GM23248 (cell line): ENCODE data around the gene KCTD8. TPM values are rescaled to one million over a fixed set of nuclear protein-coding genes. Genes with fewer than 3 reads are reported as not detected.

Experiments used
- DNase-seq: peaks from one replicate; pipeline ENCODE4 v3.0.0-alpha.2; 2015
- H2AFZ ChIP-seq: fragments of 200-600 bp; sonication (generic); 2 replicates; pipeline ENCODE4 v1.6.1; 2016; ENCODE audit warnings: antibody characterized with exemption
- H3F3A ChIP-seq: fragments of 200-600 bp; sonication (generic); 2 replicates; pipeline ENCODE4 v1.6.1; 2016; ENCODE audit warnings: mild to moderate bottlenecking, antibody characterized with exemption, mixed run types; ENCODE audit not compliant: insufficient read depth
- H3K27ac ChIP-seq: fragments of 200-600 bp; sonication (generic); 2 replicates; pipeline ENCODE4 v1.5.1; 2016; ENCODE audit warnings: mild to moderate bottlenecking
- H3K27me3 ChIP-seq: fragments of 200-600 bp; sonication (generic); replicated peaks from 2 replicates; pipeline ENCODE4 v1.6.1; 2016; ENCODE audit warnings: mild to moderate bottlenecking; ENCODE audit not compliant: insufficient read depth
- H3K36me3 ChIP-seq: fragments of 200-600 bp; sonication (generic); 2 replicates; pipeline ENCODE4 v1.6.1; 2016; ENCODE audit warnings: low read depth, mild to moderate bottlenecking
- H3K4me1 ChIP-seq: fragments of 200-600 bp; sonication (generic); 2 replicates; pipeline ENCODE4 v1.6.1; 2016; ENCODE audit warnings: mild to moderate bottlenecking; ENCODE audit not compliant: insufficient read depth
- H3K4me2 ChIP-seq: fragments of 200-600 bp; sonication (generic); one replicate; pipeline ENCODE4 v1.6.1; 2016; ENCODE audit warnings: mild to moderate bottlenecking; ENCODE audit not compliant: unreplicated experiment
- H3K4me3 ChIP-seq: fragments of 200-600 bp; sonication (generic); 2 replicates; pipeline ENCODE4 v1.5.1; 2016; ENCODE audit warnings: mild to moderate bottlenecking
- H3K79me2 ChIP-seq: fragments of 200-600 bp; sonication (generic); 2 replicates; pipeline ENCODE4 v1.6.1; 2016; ENCODE audit warnings: mild to moderate bottlenecking; ENCODE audit not compliant: insufficient read depth
- H3K9ac ChIP-seq: fragments of 200-600 bp; sonication (generic); 2 replicates; pipeline ENCODE4 v1.6.1; 2016; ENCODE audit warnings: mild to moderate bottlenecking
- H3K9me2 ChIP-seq: fragments of 200-600 bp; sonication (generic); 2 replicates; pipeline ENCODE4 v1.6.1; 2016; ENCODE audit warnings: mixed run types, mild to moderate bottlenecking, moderate library complexity; ENCODE audit not compliant: insufficient read depth
- H3K9me3 ChIP-seq: fragments of 200-600 bp; sonication (generic); one replicate; pipeline ENCODE4 v1.6.1; 2017; ENCODE audit warnings: low read depth
- H4K20me1 ChIP-seq: fragments of 200-600 bp; sonication (generic); 2 replicates; pipeline ENCODE4 v1.6.0; 2016; ENCODE audit not compliant: insufficient read depth
- EZH2 ChIP-seq: fragments of 200-600 bp; sonication (generic); IDR thresholded peaks from 2 replicates; pipeline ENCODE4 v1.6.1; 2018; ENCODE audit warnings: antibody characterized with exemption, mild to moderate bottlenecking; ENCODE audit not compliant: insufficient read depth, poor library complexity, severe bottlenecking
- EZH2phosphoT487 ChIP-seq: fragments of 200-600 bp; sonication (generic); IDR thresholded peaks from 2 replicates; pipeline ENCODE4 v1.6.1; 2018; ENCODE audit warnings: antibody characterized with exemption, moderate library complexity, mild to moderate bottlenecking, low read depth; ENCODE audit not compliant: insufficient read depth
- WGBS, 2 experiments: methylation state at CpG; one replicate each; pipeline ENCODE4 v1.1.6; 2015 to 2017; ENCODE audit warnings: low lambda C conversion rate in 2 of 2, low coverage in 1 of 2; ENCODE audit errors: missing lambda C conversion rate in 2 of 2; 5-methylcytosine and 5-hydroxymethylcytosine counted together
- in situ Hi-C: fragments of 300-500 bp; cut with MboI; formaldehyde crosslinking; loops from 2 replicates; pipeline ENCODE4 v1.15.0; 2020
- polyA plus RNA-seq: library from polyadenylated mRNA; unstranded; fragments of >200 nt; fragmentation: Nextera tagmentation; extraction: Ambion mirVana; gene quantifications from 2 replicates; pipeline ENCODE4 v1.2.1, GENCODE V29; 2016
- total RNA-seq: library from RNA; depleted of rRNA; stranded (reverse); fragments of >200 nt; shearing (Covaris generic); gene quantifications from 2 replicates; pipeline ENCODE4 v1.2.3, GENCODE V29; 2014; rRNA removed

Gene KCTD8
- total and polyA plus RNA-seq, 2 experiments from 2014 or later: not detected

DNA sequence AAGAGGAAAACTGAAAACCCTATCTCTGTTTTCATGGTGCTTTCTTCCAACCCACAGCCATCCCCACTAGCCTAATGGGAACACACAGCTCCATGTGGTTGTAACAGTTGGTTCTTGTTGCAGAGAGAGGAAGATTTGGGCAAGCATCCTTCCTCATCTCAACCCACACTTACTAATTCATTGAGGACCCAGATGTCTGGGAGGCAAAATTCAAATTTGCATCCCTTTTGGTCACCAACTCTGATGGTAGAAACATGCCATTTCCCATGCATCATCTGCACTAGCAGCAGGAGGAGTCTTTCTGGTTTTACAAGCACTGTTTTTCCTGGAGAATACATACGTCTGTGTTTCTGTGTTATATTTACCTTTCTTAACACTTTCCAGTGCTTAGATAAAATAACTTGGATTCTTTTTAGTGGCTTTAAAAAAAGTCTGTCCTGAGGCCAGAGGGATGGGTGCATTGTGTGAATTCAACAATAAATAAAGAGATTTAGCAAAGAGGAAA lies 301.0 kb downstream of the KCTD8 start:
- Histone ChIP-seq H2AFZ (no peak overlapping the region), H3K27ac (no peak overlapping the region), H3K9me2 (no peaks in the 10 kb centered on the region), H3K36me3 (no peaks in the 10 kb centered on the region), H3K4me2 (no peak overlapping the region), H3K4me3 (no peak overlapping the region), H3K27me3 (no peaks in the 10 kb centered on the region), H3F3A (no peaks in the 10 kb centered on the region), H4K20me1 (no peaks in the 10 kb centered on the region), H3K9ac (no peak overlapping the region), H3K4me1 (no peaks in the 10 kb centered on the region), H3K9me3 (no peaks in the 10 kb centered on the region), H3K79me2 (no peaks in the 10 kb centered on the region)
- 3 to 8% methylated on average over 1 of the region's 1 CpG for WGBS, 2 experiments
- TF ChIP-seq EZH2phosphoT487: no peak
- no peak for TF ChIP-seq EZH2
- DNase-seq: no peak
- in situ Hi-C loops: no loop called here

DNA sequence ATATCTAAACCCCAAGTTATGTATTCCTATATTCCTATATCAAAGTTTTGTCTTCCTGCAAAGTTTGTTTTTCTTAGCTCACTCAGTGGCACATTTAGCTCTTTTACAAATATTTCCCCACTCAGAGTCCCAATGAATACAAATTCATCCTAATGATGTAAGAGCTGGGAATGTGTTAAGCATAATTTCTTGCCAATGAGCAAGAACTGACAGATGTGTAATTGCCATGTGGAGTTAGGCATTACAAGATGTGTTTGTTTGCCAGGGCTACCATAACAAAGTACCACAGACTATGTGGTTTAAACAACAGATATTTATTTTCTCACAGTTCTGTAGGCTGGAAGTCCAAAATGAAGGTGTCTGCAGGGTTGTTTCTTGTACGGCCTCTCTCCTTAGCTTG lies 302.1 kb downstream of the KCTD8 start:
- no peak overlapping the region for H3K4me2 ChIP-seq
- no peak for DNase-seq
- no peak overlapping the region for H3K9ac ChIP-seq
- no peak overlapping the region for H3K4me3 ChIP-seq
- no peaks in the 10 kb centered on the region for H3F3A ChIP-seq
- in situ Hi-C loops: no loop called here
- TF ChIP-seq EZH2 (no peak), EZH2phosphoT487 (no peak)
- H3K9me3 ChIP-seq: no peaks in the 10 kb centered on the region
- H3K79me2 ChIP-seq: no peaks in the 10 kb centered on the region
- no peaks in the 10 kb centered on the region for H3K27me3 ChIP-seq
- no peaks in the 10 kb centered on the region for H3K4me1 ChIP-seq
- no peak overlapping the region for H2AFZ ChIP-seq
- H3K36me3 ChIP-seq: no peaks in the 10 kb centered on the region
- 64 to 75% methylated on average over 1 of the region's 1 CpG for WGBS, 2 experiments
- H4K20me1 ChIP-seq: no peaks in the 10 kb centered on the region
- H3K27ac ChIP-seq: no peak overlapping the region
- no peaks in the 10 kb centered on the region for H3K9me2 ChIP-seq

DNA sequence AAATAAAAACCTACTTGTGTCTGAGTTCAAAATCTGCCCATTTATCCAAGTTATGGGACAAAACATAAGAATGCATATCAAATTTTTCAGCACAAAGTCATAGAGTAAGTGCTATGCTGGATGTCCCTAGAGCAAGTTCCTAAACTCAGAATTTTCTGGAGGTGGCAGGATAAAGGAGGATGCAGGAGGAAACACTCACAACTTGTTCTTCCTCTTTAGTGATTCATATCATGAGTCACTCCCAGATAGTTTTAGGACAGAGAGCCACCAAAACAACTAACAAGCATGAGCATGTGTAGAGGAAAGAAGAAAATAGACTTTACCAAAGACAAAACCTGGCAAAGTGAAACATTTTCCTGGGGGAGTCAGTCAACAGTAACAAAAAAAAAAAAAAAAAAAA lies 302.7 kb downstream of the KCTD8 start:
- no peak for DNase-seq
- Histone ChIP-seq H3K4me2 (no peak overlapping the region), H3K9ac (no peak overlapping the region), H3K36me3 (no peaks in the 10 kb centered on the region), H3K27ac (no peak overlapping the region), H3K9me3 (no peaks in the 10 kb centered on the region), H4K20me1 (no peaks in the 10 kb centered on the region), H3K4me3 (no peak overlapping the region), H3K4me1 (no peaks in the 10 kb centered on the region), H3K9me2 (no peaks in the 10 kb centered on the region), H3F3A (no peaks in the 10 kb centered on the region), H3K79me2 (no peaks in the 10 kb centered on the region), H3K27me3 (no peaks in the 10 kb centered on the region), H2AFZ (no peak overlapping the region)
- in situ Hi-C loops: no loop called here
- no peak for TF ChIP-seq EZH2phosphoT487
- TF ChIP-seq EZH2: no peak

DNA sequence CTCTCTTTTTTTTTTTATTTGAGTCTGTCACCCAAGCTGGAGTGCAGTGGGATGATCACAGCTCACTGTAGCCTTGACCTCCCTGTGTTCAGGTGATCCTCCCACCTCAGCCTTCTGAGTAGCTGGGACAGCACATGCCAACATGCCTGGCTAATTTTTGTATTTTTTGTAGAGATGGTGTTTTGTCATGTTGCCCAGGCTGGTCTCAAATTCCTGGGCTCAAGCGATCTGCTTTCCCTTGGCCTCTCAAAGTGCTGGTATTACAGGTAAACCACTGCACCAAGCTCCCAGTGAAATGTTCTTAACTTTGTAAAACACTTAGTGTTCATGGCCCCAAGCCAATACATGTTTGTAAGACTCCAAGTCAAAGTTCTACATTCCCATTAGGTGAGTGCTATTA lies 316.1 kb downstream of the KCTD8 start:
- H3K4me3 ChIP-seq: no peak overlapping the region
- no peak overlapping the region for H2AFZ ChIP-seq
- H3K36me3 ChIP-seq: no peaks in the 10 kb centered on the region
- H3K27ac ChIP-seq: no peak overlapping the region
- no peaks in the 10 kb centered on the region for H3K27me3 ChIP-seq
- no peak for TF ChIP-seq EZH2
- no peak for TF ChIP-seq EZH2phosphoT487
- H4K20me1 ChIP-seq: no peaks in the 10 kb centered on the region
- no peaks in the 10 kb centered on the region for H3K9me2 ChIP-seq
- 35 to 50% methylated on average over 1 of the region's 1 CpG for WGBS, 2 experiments
- in situ Hi-C loops: no loop called here
- no peaks in the 10 kb centered on the region for H3K9me3 ChIP-seq
- H3K4me2 ChIP-seq: no peak overlapping the region
- H3K9ac ChIP-seq: no peak overlapping the region
- H3K4me1 ChIP-seq: no peaks in the 10 kb centered on the region
- no peaks in the 10 kb centered on the region for H3F3A ChIP-seq
- DNase-seq: no peak
- no peaks in the 10 kb centered on the region for H3K79me2 ChIP-seq

Other genes starting within 250 kb of the KCTD8 start
- gene YIPF7, start 202.8 kb upstream of the KCTD8 start, total RNA-seq: not detected in 2 replicates
- not detected in 2 replicates for gene YIPF7, start 202.8 kb upstream of the KCTD8 start, polyA plus RNA-seq
- gene GUF1, start 229.6 kb upstream of the KCTD8 start, total RNA-seq: 12.3 and 18.2 TPM in 2 replicates
- 12.5 and 12.7 TPM in 2 replicates for gene GUF1, start 229.6 kb upstream of the KCTD8 start, polyA plus RNA-seq